ENCODE results near the gene CLEC4M.

DNA sequence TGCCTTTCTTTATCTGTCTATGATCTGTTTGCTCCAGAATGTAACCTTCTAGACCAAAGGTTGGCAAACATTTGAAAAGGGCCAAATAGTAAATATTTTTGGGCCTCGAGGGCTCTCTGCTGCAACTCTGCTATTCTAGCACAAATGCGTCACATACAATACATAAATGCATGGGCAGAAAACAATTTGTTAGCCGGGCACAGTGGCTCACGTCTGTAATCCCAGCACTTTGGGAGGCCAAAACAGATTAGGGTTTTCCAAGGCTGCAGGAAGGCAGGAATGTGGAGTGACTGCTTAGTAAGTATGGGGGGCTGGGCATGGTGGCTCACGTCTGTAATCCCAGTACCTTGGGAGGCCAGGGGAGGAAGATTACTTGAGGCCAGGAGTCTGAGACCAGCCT is 45.1 kb downstream of the CLEC4M start:
- no peak for TF ChIP-seq EZH2phosphoT487 (IDR thresholded peaks at IDR 0.05)
- TF ChIP-seq, protein P1, sequence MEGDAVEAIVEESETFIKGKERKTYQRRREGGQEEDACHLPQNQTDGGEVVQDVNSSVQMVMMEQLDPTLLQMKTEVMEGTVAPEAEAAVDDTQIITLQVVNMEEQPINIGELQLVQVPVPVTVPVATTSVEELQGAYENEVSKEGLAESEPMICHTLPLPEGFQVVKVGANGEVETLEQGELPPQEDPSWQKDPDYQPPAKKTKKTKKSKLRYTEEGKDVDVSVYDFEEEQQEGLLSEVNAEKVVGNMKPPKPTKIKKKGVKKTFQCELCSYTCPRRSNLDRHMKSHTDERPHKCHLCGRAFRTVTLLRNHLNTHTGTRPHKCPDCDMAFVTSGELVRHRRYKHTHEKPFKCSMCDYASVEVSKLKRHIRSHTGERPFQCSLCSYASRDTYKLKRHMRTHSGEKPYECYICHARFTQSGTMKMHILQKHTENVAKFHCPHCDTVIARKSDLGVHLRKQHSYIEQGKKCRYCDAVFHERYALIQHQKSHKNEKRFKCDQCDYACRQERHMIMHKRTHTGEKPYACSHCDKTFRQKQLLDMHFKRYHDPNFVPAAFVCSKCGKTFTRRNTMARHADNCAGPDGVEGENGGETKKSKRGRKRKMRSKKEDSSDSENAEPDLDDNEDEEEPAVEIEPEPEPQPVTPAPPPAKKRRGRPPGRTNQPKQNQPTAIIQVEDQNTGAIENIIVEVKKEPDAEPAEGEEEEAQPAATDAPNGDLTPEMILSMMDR (IDR thresholded peaks at IDR 0.05), result no peak
- TF ChIP-seq EZH2 (IDR thresholded peaks at IDR 0.05), result no peak

All from neural progenitor cell (in vitro differentiated cells).